HCT116 (cell line): ENCODE measurements around the gene SERPINB8. TPM values are rescaled to one million over a fixed set of nuclear protein-coding genes. Genes with fewer than 3 reads are reported as not detected.
A peak's percentile ranks its signal among the peaks of the same experiment; 100 is the strongest.

ENCODE experiments used
- ATAC-seq: fragments of 200-7000 bp; cut with Tn5 transposase; 2 replicates; pipeline ENCODE4 v1.9.1; 2020; ENCODE audit warnings: mild to moderate bottlenecking, moderate library complexity
- BruUV-seq: library from RNA; stranded (reverse); fragments of 400-500 nt; replicated peaks from 2 replicates; lab custom pipeline; 2021; lab: Mats Ljungman, UMichigan
- CTCF ChIA-PET: fragments of 300-600 bp; sonication (Branson Sonifier 250); formaldehyde crosslinking; loops from one replicate; lab custom pipeline; 2021; ENCODE audit warnings: antibody characterized with exemption; lab: Charles Lee
- POLR2A ChIA-PET: fragments of 300-600, 350-600 bp; sonication (Branson Sonifier 250); formaldehyde crosslinking; loops from one replicate; lab custom pipeline; 2021; ENCODE audit warnings: antibody characterized with exemption; lab: Charles Lee
- RAD21 ChIA-PET, 2 experiments: fragments of 300-600 bp; sonication (Branson Sonifier 250); formaldehyde crosslinking; loops; one replicate each; lab custom pipeline; 2023; ENCODE audit warnings: low total read pairs in 2 of 2; ENCODE audit not compliant: uncharacterized antibody in 2 of 2, unreplicated experiment in 2 of 2, low non-redundant PET in 1 of 2; lab: Charles Lee
- DNase-seq: peaks from one replicate; pipeline ENCODE4 v3.0.0-alpha.2; 2010; ENCODE audit warnings: low read depth, low spot score
- H2AFZ ChIP-seq: fragments of 200-600 bp; shearing (Covaris generic), sonication (generic); 2 replicates; pipeline ENCODE4 v1.6.1; 2017; ENCODE audit warnings: low read depth, mixed run types, mixed read lengths, antibody characterized with exemption, low read length; ENCODE audit not compliant: poor library complexity, severe bottlenecking
- H3K27ac ChIP-seq: 2 replicates; pipeline ENCODE4 v1.5.1; 2012; ENCODE audit warnings: low read depth, low read length
- H3K27me3 ChIP-seq: fragments of 200-600 bp; sonication (generic); 2 replicates; pipeline ENCODE4 v1.6.1; 2016; ENCODE audit warnings: mixed run types, low read length, mixed read lengths; ENCODE audit not compliant: insufficient read depth
- H3K36me3 ChIP-seq, 2 experiments: fragments of 200-500 bp in 1 of 2; fragments of 200-600 bp in 1 of 2; sonication (Bioruptor generic) in 1 of 2; sonication (generic) in 1 of 2; 2 replicates each; pipeline versions ENCODE4 v1.5.1 to v1.6.1; 2014 to 2016; ENCODE audit warnings: low read length in 2 of 2, inconsistent platforms in 1 of 2, mixed read lengths in 1 of 2, mixed run types in 1 of 2; ENCODE audit not compliant: insufficient read depth in 2 of 2, control insufficient read depth in 1 of 2
- H3K4me1 ChIP-seq, 2 experiments: fragments of 200-600 bp in 1 of 2; sonication (generic) in 1 of 2; 2 replicates each; pipeline versions ENCODE4 v1.5.1 to v1.6.1; 2012 to 2017; ENCODE audit warnings: low read length in 2 of 2, inconsistent platforms in 1 of 2, mild to moderate bottlenecking in 1 of 2, mixed read lengths in 1 of 2, mixed run types in 1 of 2, moderate library complexity in 1 of 2; ENCODE audit not compliant: insufficient read depth in 2 of 2, control insufficient read depth in 1 of 2
- H3K4me2 ChIP-seq: fragments of 200-600 bp; sonication (generic); 2 replicates; pipeline ENCODE4 v1.6.1; 2017; ENCODE audit warnings: mixed run types, low read length, mixed read lengths
- H3K4me3 ChIP-seq, 2 experiments: fragments of 200-600 bp in 1 of 2; sonication (generic) in 1 of 2; replicated peaks in 1 of 2; 2 replicates each; pipeline ENCODE4 v1.5.1; 2011 to 2016; ENCODE audit warnings: low read length in 2 of 2, control low read depth in 1 of 2, low read depth in 1 of 2, mild to moderate bottlenecking in 1 of 2, mixed read lengths in 1 of 2, mixed run types in 1 of 2
- H3K79me2 ChIP-seq: fragments of 200-600 bp; sonication (generic); 2 replicates; pipeline ENCODE4 v1.6.1; 2017; ENCODE audit warnings: mild to moderate bottlenecking, mixed run types, low read length, moderate library complexity, mixed read lengths; ENCODE audit not compliant: insufficient read depth
- H3K9ac ChIP-seq: fragments of 200-600 bp; sonication (generic); 2 replicates; pipeline ENCODE4 v1.6.1; 2016; ENCODE audit warnings: low read length, mixed read lengths
- H3K9me2 ChIP-seq: fragments of 200-600 bp; sonication (generic), shearing (Covaris generic); 2 replicates; pipeline ENCODE4 v1.6.1; 2017; ENCODE audit warnings: mixed run types, mild to moderate bottlenecking, moderate library complexity; ENCODE audit not compliant: insufficient read depth
- H3K9me3 ChIP-seq, 2 experiments: fragments of 200-500 bp in 1 of 2; fragments of 200-600 bp in 1 of 2; sonication (Bioruptor generic) in 1 of 2; sonication (generic) in 1 of 2; 2 replicates each; pipeline ENCODE4 v1.6.1; 2014 to 2017; ENCODE audit warnings: low read length in 2 of 2, mixed read lengths in 2 of 2, inconsistent platforms in 1 of 2, low read depth in 1 of 2, mild to moderate bottlenecking in 1 of 2, mixed run types in 1 of 2, moderate library complexity in 1 of 2; ENCODE audit not compliant: control insufficient read depth in 1 of 2, insufficient read depth in 1 of 2
- H4K20me1 ChIP-seq: fragments of 200-600 bp; sonication (generic), shearing (Covaris generic); 2 replicates; pipeline ENCODE4 v1.6.1; 2017; ENCODE audit warnings: mixed run types, mild to moderate bottlenecking, moderate library complexity; ENCODE audit not compliant: insufficient read depth
- CTCF ChIP-seq, 3 experiments: fragments of 200-600 bp in 1 of 3; sonication (generic) in 1 of 3; IDR thresholded peaks in 2 of 3; conservative IDR thresholded peaks in 1 of 3; 2 replicates each; pipeline ENCODE4 v1.5.1; 2012 to 2017; ENCODE audit warnings: low read depth in 2 of 3, low read length in 2 of 3, antibody characterized with exemption in 1 of 3, borderline replicate concordance in 1 of 3, control low read depth in 1 of 3, mild to moderate bottlenecking in 1 of 3, mixed read lengths in 1 of 3, mixed run types in 1 of 3, moderate library complexity in 1 of 3; ENCODE audit not compliant: insufficient read depth in 1 of 3
- EGR1 ChIP-seq: IDR thresholded peaks from 2 replicates; pipeline ENCODE4 v1.6.1; 2012; ENCODE audit warnings: low read depth
- ELF1 ChIP-seq: IDR thresholded peaks from 2 replicates; pipeline ENCODE4 v1.6.1; 2012; ENCODE audit warnings: low read depth, borderline replicate concordance
- EZH2 ChIP-seq: fragments of 200-600 bp; sonication (generic); IDR thresholded peaks from 2 replicates; pipeline ENCODE4 v1.6.1; 2017; ENCODE audit warnings: antibody characterized with exemption, mixed run types
- EZH2phosphoT487 ChIP-seq: fragments of 200-600 bp; IDR thresholded peaks from 2 replicates; pipeline ENCODE4 v1.6.1; 2018; ENCODE audit warnings: antibody characterized with exemption, borderline replicate concordance
- FOSL1 ChIP-seq: IDR thresholded peaks from 2 replicates; pipeline ENCODE4 v1.6.1; 2012; ENCODE audit warnings: low read depth
- RAD21 ChIP-seq: IDR thresholded peaks from 2 replicates; pipeline ENCODE4 v1.6.1; 2012; ENCODE audit warnings: low read depth, mild to moderate bottlenecking
- SIN3A ChIP-seq: IDR thresholded peaks from 2 replicates; pipeline ENCODE4 v1.6.1; 2012; ENCODE audit warnings: low read depth
- TCF7L2 ChIP-seq: IDR thresholded peaks from 2 replicates; pipeline ENCODE4 v1.7.0; 2011; ENCODE audit warnings: borderline replicate concordance, inconsistent platforms; ENCODE audit not compliant: insufficient read depth, insufficient read length; ENCODE audit errors: extremely low read depth
- YY1 ChIP-seq: IDR thresholded peaks from 2 replicates; pipeline ENCODE4 v1.6.1; 2011; ENCODE audit warnings: low read length, low read depth, moderate library complexity, mild to moderate bottlenecking; ENCODE audit not compliant: insufficient replicate concordance; ENCODE audit errors: extremely low read depth
- intact Hi-C: fragments of 100-400 bp; cut with micrococcal nuclease; formaldehyde crosslinking; loops from 2 replicates; pipeline ENCODE4 v1.10.0; 2022
- total RNA-seq: library from RNA; stranded (reverse); gene quantifications from one replicate; pipeline ENCODE4 v1.2.1, GENCODE V29; 2021; ENCODE audit not compliant: unreplicated experiment

SERPINB8 gene
- total RNA-seq, 1 experiment from 2014 or later: 5.9 TPM

DNA sequence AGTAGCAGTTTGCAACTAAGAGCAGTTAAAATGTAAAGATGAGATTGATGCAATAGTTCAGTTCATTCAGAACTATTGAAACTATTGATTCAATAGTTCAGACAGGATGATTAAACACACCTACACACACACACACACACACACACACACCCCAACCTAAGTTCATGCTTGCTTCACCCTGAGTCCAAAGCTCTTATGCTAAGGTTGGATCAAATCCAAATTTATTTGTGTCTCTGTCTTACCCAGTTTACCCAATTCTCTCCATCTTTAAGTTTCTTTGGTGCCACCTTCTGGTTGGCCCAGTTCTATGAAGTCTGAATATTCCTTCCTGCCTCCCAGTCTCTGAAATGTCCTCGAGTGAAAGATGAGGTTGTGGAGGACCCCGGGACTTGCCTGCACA is 5.1 kb downstream of the SERPINB8 start:
- no peak overlapping the region for H3K4me3 ChIP-seq
- ChIA-PET RAD21 (no interaction called here), CTCF (interaction anchor here (2.3 kb wide), 1 partner anchor 11 kb away, joined by 10 read pairs; no protein-coding TSS in a partner anchor), POLR2A (no interaction called here)
- intact Hi-C loops: no loop called here
- no peaks in the 10 kb centered on the region for H4K20me1 ChIP-seq
- ATAC-seq: no peak
- BruUV-seq: no TSS peak
- no peaks in the 10 kb centered on the region for H3K36me3 ChIP-seq
- no peak overlapping the region for H3K9ac ChIP-seq
- H3K4me2 ChIP-seq: no peak overlapping the region
- no peaks in the 10 kb centered on the region for H3K79me2 ChIP-seq
- peak; percentile 21 for DNase-seq
- no peaks in the 10 kb centered on the region for H3K9me3 ChIP-seq
- H3K9me2 ChIP-seq: no peaks in the 10 kb centered on the region
- peaks cover 6 to 15% of the 10 kb centered on the region in 2 experiments; a peak in 3 of 4 replicates for H3K4me1 ChIP-seq
- TF ChIP-seq CTCF (IDR thresholded peaks at IDR 0.05 in 2 of 3, conservative IDR thresholded peaks at IDR 0.05 in 1 of 3; ENCODE audit: borderline replicate concordance in 1 of 3, insufficient read depth in 1 of 3, low read depth in 2 of 3, low read length in 2 of 3) (peak in 2 of 3 experiments; percentile 39 to 47; a peak in 4 of 6 replicates), EZH2phosphoT487 (no peak), TCF7L2 (no peak), SIN3A (no peak), EZH2 (no peak), YY1 (no peak), ELF1 (no peak), EGR1 (no peak), FOSL1 (no peak), RAD21 (peak; percentile 43)
- no peaks in the 10 kb centered on the region for H3K27me3 ChIP-seq
- no peak overlapping the region for H3K27ac ChIP-seq
- no peak overlapping the region for H2AFZ ChIP-seq
